Prostate gland (tissue), 2 donors: ENCODE data around the gene FNBP1L.

ENCODE experiments used
- POLR2A ChIP-seq: fragments of 450-650 bp; IDR thresholded peaks from one replicate; pipeline ENCODE4 v1.6.1; 2016; ENCODE audit warnings: antibody characterized with exemption, mild to moderate bottlenecking
- TF ChIP-seq, protein P1 (sequence below), 4 experiments: fragments of 200-600 bp in 2 of 4; fragments of 450-650 bp in 2 of 4; sonication (generic) in 2 of 4; IDR thresholded peaks; 1 replicate in 3 of 4; 2 replicates in 1 of 4; pipeline ENCODE4 v1.5.1; 2016 to 2019; ENCODE audit warnings: antibody characterized with exemption in 4 of 4, mild to moderate bottlenecking in 2 of 4, moderate library complexity in 2 of 4

DNA sequence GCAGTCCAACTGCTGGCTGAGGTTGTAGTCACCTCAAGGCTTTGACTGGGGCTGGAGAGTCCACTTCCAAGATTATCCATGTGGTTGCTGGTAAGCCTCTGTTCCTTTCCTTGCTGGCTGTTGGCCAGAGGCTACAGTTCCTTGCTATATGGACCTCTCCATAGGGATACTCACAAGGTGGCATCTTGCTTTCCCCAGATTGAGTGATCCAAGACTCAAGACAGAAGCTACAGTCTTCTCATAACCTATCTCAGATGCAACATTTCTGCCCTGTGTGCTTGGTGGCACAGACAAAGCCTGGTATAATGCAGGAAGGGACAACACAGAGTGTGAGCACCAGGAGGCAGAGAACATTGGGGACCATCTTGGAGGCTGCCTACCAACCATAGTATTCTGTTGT, 111.8 kb downstream of the FNBP1L start:
- TF ChIP-seq, protein P1, sequence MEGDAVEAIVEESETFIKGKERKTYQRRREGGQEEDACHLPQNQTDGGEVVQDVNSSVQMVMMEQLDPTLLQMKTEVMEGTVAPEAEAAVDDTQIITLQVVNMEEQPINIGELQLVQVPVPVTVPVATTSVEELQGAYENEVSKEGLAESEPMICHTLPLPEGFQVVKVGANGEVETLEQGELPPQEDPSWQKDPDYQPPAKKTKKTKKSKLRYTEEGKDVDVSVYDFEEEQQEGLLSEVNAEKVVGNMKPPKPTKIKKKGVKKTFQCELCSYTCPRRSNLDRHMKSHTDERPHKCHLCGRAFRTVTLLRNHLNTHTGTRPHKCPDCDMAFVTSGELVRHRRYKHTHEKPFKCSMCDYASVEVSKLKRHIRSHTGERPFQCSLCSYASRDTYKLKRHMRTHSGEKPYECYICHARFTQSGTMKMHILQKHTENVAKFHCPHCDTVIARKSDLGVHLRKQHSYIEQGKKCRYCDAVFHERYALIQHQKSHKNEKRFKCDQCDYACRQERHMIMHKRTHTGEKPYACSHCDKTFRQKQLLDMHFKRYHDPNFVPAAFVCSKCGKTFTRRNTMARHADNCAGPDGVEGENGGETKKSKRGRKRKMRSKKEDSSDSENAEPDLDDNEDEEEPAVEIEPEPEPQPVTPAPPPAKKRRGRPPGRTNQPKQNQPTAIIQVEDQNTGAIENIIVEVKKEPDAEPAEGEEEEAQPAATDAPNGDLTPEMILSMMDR (IDR thresholded peaks at IDR 0.05): no peak
- TF ChIP-seq POLR2A: no peak
